GM23338 (cell line): ENCODE results near the gene ZBTB7B. TPM values are rescaled to one million over a fixed set of nuclear protein-coding genes. Genes with fewer than 3 reads are reported as not detected.

ENCODE experiments used
- ATAC-seq: fragments of 200-7000 bp; cut with Tn5 transposase; 3 replicates; pipeline ENCODE4 v1.9.1; 2020
- DNase-seq: peaks from one replicate; pipeline ENCODE4 v3.0.0-alpha.2; 2015; ENCODE audit warnings: low spot score
- H2AFZ ChIP-seq: fragments of 200-600 bp; sonication (generic); 2 replicates; pipeline ENCODE4 v1.8.0; 2016; ENCODE audit warnings: antibody characterized with exemption, mild to moderate bottlenecking, moderate library complexity
- H3F3A ChIP-seq: fragments of 200-600 bp; sonication (generic); replicated peaks from 2 replicates; pipeline ENCODE4 v1.8.0; 2017; ENCODE audit warnings: antibody characterized with exemption, mixed run types, low read depth
- H3K27ac ChIP-seq: fragments of 200-600 bp; sonication (generic); 2 replicates; pipeline ENCODE4 v1.6.1; 2016; ENCODE audit warnings: low read depth
- H3K27me3 ChIP-seq: fragments of 200-600 bp; sonication (generic); 2 replicates; pipeline ENCODE4 v1.8.0; 2016; ENCODE audit warnings: mild to moderate bottlenecking, mixed run types, moderate library complexity; ENCODE audit not compliant: insufficient read depth
- H3K36me3 ChIP-seq: fragments of 200-600 bp; sonication (generic); 2 replicates; pipeline ENCODE4 v1.8.0; 2016; ENCODE audit warnings: mild to moderate bottlenecking; ENCODE audit not compliant: insufficient read depth
- H3K4me1 ChIP-seq: fragments of 200-600 bp; sonication (generic); 2 replicates; pipeline ENCODE4 v1.8.0; 2016; ENCODE audit warnings: mild to moderate bottlenecking, moderate library complexity; ENCODE audit not compliant: insufficient read depth
- H3K4me2 ChIP-seq: fragments of 200-600 bp; sonication (generic); 2 replicates; pipeline ENCODE4 v1.7.1; 2017; ENCODE audit warnings: mixed run types
- H3K4me3 ChIP-seq: fragments of 200-600 bp; sonication (generic); 2 replicates; pipeline ENCODE4 v1.6.1; 2016; ENCODE audit warnings: mixed run types
- H3K79me2 ChIP-seq: fragments of 200-600 bp; sonication (generic); replicated peaks from 2 replicates; pipeline ENCODE4 v1.8.0; 2017; ENCODE audit warnings: mild to moderate bottlenecking; ENCODE audit not compliant: insufficient read depth
- H3K9me2 ChIP-seq: fragments of 200-600 bp; sonication (generic); 2 replicates; pipeline ENCODE4 v1.8.0; 2017; ENCODE audit not compliant: insufficient read depth
- H4K20me1 ChIP-seq: fragments of 200-600 bp; sonication (generic); replicated peaks from 2 replicates; pipeline ENCODE4 v1.8.0; 2017; ENCODE audit warnings: mild to moderate bottlenecking; ENCODE audit not compliant: insufficient read depth
- H3K27ac Mint-ChIP-seq: 2 replicates; pipeline ENCODE4 v1.8.0; 2020; ENCODE audit warnings: inconsistent platforms, mild to moderate bottlenecking, moderate library complexity, mixed read lengths
- H3K27me3 Mint-ChIP-seq: 3 replicates; pipeline ENCODE4 v1.8.0; 2022; ENCODE audit warnings: low read depth, mild to moderate bottlenecking, moderate library complexity, mixed read lengths, inconsistent platforms; ENCODE audit not compliant: insufficient read depth, poor library complexity
- H3K36me3 Mint-ChIP-seq: 3 replicates; pipeline ENCODE4 v1.8.0; 2021; ENCODE audit warnings: low read depth, mild to moderate bottlenecking, inconsistent platforms, moderate library complexity, mixed read lengths
- H3K4me1 Mint-ChIP-seq: 3 replicates; pipeline ENCODE4 v1.8.0; 2020; ENCODE audit warnings: mild to moderate bottlenecking, inconsistent platforms, mixed read lengths
- H3K4me3 Mint-ChIP-seq: 3 replicates; pipeline ENCODE4 v1.8.0; 2021; ENCODE audit warnings: moderate library complexity, mild to moderate bottlenecking, inconsistent platforms, mixed read lengths
- H3K9me3 Mint-ChIP-seq: 3 replicates; pipeline ENCODE4 v1.8.0; 2020; ENCODE audit warnings: moderate library complexity, mild to moderate bottlenecking, inconsistent platforms, mixed read lengths
- CREB1 ChIP-seq: fragments of 250-450 bp; sonication (Bioruptor Pico); IDR thresholded peaks from 2 replicates; pipeline ENCODE4 v1.5.0; 2020; ENCODE audit warnings: low read depth, mild to moderate bottlenecking, moderate library complexity
- CTCF ChIP-seq, 2 experiments: fragments of 200-600 bp in 1 of 2; sonication (generic) in 1 of 2; conservative IDR thresholded peaks; 2 replicates each; pipeline versions ENCODE4 v1.5.1 to v1.6.1; 2016 to 2017; ENCODE audit warnings: antibody characterized with exemption in 2 of 2, low read depth in 2 of 2, mild to moderate bottlenecking in 2 of 2, moderate library complexity in 1 of 2
- EZH2 ChIP-seq: fragments of 200-600 bp; sonication (generic); IDR thresholded peaks from one replicate; pipeline ENCODE4 v1.8.0; 2017; ENCODE audit warnings: antibody characterized with exemption, mild to moderate bottlenecking, low read depth; ENCODE audit not compliant: unreplicated experiment
- EZH2phosphoT487 ChIP-seq: fragments of 200-600 bp; sonication (generic); IDR thresholded peaks from one replicate; pipeline ENCODE4 v1.8.1; 2018; ENCODE audit warnings: antibody characterized with exemption; ENCODE audit not compliant: unreplicated experiment
- JUNB ChIP-seq: IDR thresholded peaks from one replicate; pipeline ENCODE4 v1.6.1; 2016; ENCODE audit warnings: antibody characterized with exemption; ENCODE audit not compliant: unreplicated experiment
- NANOG ChIP-seq: IDR thresholded peaks from 2 replicates; pipeline ENCODE4 v1.6.1; 2016; ENCODE audit warnings: antibody characterized with exemption, borderline replicate concordance
- POLR2AphosphoS5 ChIP-seq: IDR thresholded peaks from 2 replicates; pipeline ENCODE4 v1.6.1; 2016; ENCODE audit warnings: antibody characterized with exemption, low read depth
- REST ChIP-seq: IDR thresholded peaks from one replicate; pipeline ENCODE4 v1.6.1; 2018; ENCODE audit warnings: antibody characterized with exemption; ENCODE audit not compliant: unreplicated experiment
- STAT1 ChIP-seq: IDR thresholded peaks from one replicate; pipeline ENCODE4 v1.6.1; 2016; ENCODE audit warnings: antibody characterized with exemption; ENCODE audit not compliant: unreplicated experiment
- ZNF114 ChIP-seq: fragments of 250-450 bp; sonication (Bioruptor Pico); IDR thresholded peaks from 2 replicates; pipeline ENCODE4 v1.5.0; 2020; ENCODE audit warnings: mild to moderate bottlenecking, moderate library complexity
- ZNF331 ChIP-seq: fragments of 250-450 bp; sonication (Bioruptor Pico); IDR thresholded peaks from 2 replicates; pipeline ENCODE4 v1.5.0; 2020; ENCODE audit warnings: low read depth, mild to moderate bottlenecking, moderate library complexity
- polyA plus RNA-seq: library from polyadenylated mRNA; unstranded; fragments of >200 nt; fragmentation: Nextera tagmentation; extraction: Ambion mirVana; gene quantifications from 2 replicates; pipeline ENCODE4 v1.2.1, GENCODE V29; 2016
- total RNA-seq: library from RNA; depleted of rRNA; stranded (reverse); fragments of >200 nt; shearing (Covaris generic); gene quantifications from 2 replicates; pipeline ENCODE4 v1.2.3, GENCODE V29; 2014
- TF ChIP-seq, protein P1 (sequence below): IDR thresholded peaks from 2 replicates; pipeline ENCODE4 v1.6.1; 2016; ENCODE audit warnings: antibody characterized with exemption

Gene ZBTB7B
- total and polyA plus RNA-seq, 2 experiments from 2014 or later = 3.6 to 32.6 TPM

GRCh38 chr1:154969246-154969645 lies 33.4 kb upstream of the ZBTB7B start (continued):
- TF ChIP-seq REST = no peak
- TF ChIP-seq NANOG = no peak
- TF ChIP-seq ZNF114 (CRISPR knock-in tag) = no peak
- no peak for TF ChIP-seq POLR2AphosphoS5
- TF ChIP-seq, protein P1, sequence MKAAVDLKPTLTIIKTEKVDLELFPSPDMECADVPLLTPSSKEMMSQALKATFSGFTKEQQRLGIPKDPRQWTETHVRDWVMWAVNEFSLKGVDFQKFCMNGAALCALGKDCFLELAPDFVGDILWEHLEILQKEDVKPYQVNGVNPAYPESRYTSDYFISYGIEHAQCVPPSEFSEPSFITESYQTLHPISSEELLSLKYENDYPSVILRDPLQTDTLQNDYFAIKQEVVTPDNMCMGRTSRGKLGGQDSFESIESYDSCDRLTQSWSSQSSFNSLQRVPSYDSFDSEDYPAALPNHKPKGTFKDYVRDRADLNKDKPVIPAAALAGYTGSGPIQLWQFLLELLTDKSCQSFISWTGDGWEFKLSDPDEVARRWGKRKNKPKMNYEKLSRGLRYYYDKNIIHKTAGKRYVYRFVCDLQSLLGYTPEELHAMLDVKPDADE = no peak
- no peak for TF ChIP-seq EZH2phosphoT487
- no peak for TF ChIP-seq CTCF (conservative IDR thresholded peaks at IDR 0.05; ENCODE audit: low read depth in 2 of 2)
- no peak for TF ChIP-seq CREB1 (CRISPR knock-in tag)

DNA sequence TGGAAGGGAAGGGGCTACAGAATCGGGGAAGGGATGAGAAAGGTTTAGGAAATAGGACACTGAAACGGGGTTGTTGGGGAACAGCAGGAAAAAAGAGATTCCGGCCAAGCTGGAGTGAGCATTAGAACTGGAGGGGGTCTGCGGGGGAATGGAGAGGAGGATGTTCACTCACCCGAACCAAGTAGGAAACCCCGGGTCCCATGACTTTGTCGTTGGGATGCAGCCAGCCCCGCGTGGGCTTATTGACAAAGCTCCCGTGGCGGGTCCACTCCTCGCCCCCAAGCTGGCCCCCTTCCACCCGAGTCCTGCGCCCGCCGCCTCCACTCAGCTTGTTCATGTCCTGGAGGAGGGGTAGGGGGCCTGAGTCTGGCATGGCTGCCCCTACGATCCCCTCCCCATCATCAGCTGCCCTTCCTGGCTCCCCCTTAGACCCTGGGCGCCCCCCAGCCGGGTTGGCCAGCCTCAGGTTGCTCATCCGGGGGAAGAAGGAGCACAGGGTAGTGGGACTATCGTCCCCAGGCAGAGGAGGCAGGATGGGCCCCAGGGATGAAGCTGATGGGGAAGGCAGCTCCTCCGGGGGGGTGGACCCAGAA lies 32.6 kb upstream of the ZBTB7B start:
- Histone ChIP-seq H4K20me1 (peaks cover 15% of the 10 kb centered on the region), H3K79me2 (peaks cover 43% of the 10 kb centered on the region), H3K9me2 (no peaks in the 10 kb centered on the region), H2AFZ (no peak overlapping the region), H3K27ac (peak overlapping the region; percentile 97; the same call in 1 of the 2 replicates), H3K27me3 (no peaks in the 10 kb centered on the region), H3K4me2 (peak overlapping the region; percentile 90), H3K4me1 (peaks cover 16% of the 10 kb centered on the region), H3K4me3 (peak overlapping the region; percentile 82), H3K36me3 (peaks cover 26% of the 10 kb centered on the region), H3F3A (peaks cover 27% of the 10 kb centered on the region)
- Mint-ChIP-seq H3K4me1 (peaks cover 36% of the 10 kb centered on the region), H3K9me3 (peaks cover 3% of the 10 kb centered on the region; the same call in 1 of the 3 replicates), H3K4me3 (no peak overlapping the region), H3K27me3 (peaks cover 14% of the 10 kb centered on the region), H3K27ac (peak overlapping the region; percentile 88), H3K36me3 (peaks cover 48% of the 10 kb centered on the region)
- no peak for DNase-seq
- no peak for ATAC-seq
- no peak for TF ChIP-seq POLR2AphosphoS5
- TF ChIP-seq CREB1 (CRISPR knock-in tag) = no peak
- TF ChIP-seq EZH2phosphoT487 = no peak
- no peak for TF ChIP-seq CTCF (conservative IDR thresholded peaks at IDR 0.05; ENCODE audit: low read depth in 2 of 2)
- no peak for TF ChIP-seq EZH2
- no peak for TF ChIP-seq REST
- TF ChIP-seq, protein P1 = no peak
- TF ChIP-seq JUNB = no peak
- TF ChIP-seq STAT1 = no peak
- TF ChIP-seq ZNF331 (CRISPR knock-in tag) = no peak
